ENCODE measurements around the gene PMEPA1.

- TF ChIP-seq L3MBTL2 (conservative IDR thresholded peaks at IDR 0.05) = no peak
- no peak for TF ChIP-seq HDGF (IDR thresholded peaks at IDR 0.05; ENCODE audit: borderline replicate concordance)
- TF ChIP-seq CTBP1 (IDR thresholded peaks at IDR 0.05; ENCODE audit: borderline replicate concordance) = no peak
- no peak for TF ChIP-seq FOXM1 (IDR thresholded peaks at IDR 0.05; ENCODE audit: borderline replicate concordance)
- no peak for TF ChIP-seq ELF4 (IDR thresholded peaks at IDR 0.05)
- no peak for TF ChIP-seq NFRKB (IDR thresholded peaks at IDR 0.05)
- no peak for TF ChIP-seq SP1 (IDR thresholded peaks at IDR 0.05)
- TF ChIP-seq SUZ12 (IDR thresholded peaks at IDR 0.05) = no peak
- no peak for TF ChIP-seq BHLHE40 (IDR thresholded peaks at IDR 0.05; ENCODE audit: borderline replicate concordance)
- TF ChIP-seq LEF1 (IDR thresholded peaks at IDR 0.05; ENCODE audit: borderline replicate concordance) = no peak
- TF ChIP-seq ZNF384 (IDR thresholded peaks at IDR 0.05) = no peak
- no peak for TF ChIP-seq FOXA1 (IDR thresholded peaks at IDR 0.05)
Observed at GRCh38 chr20:57675773-57676172, 34.0 kb downstream of the PMEPA1 start.

All from HEK293T (cell line).